Prostate gland (tissue), 2 donors: ENCODE results near the gene SIDT1. TPM values are rescaled to one million over a fixed set of nuclear protein-coding genes. Genes with fewer than 3 reads are reported as not detected.

Experiments
- DNase-seq: peaks from one replicate; pipeline ENCODE4 v3.0.0-alpha.2; 2019; ENCODE audit warnings: low spot score
- H3K27ac ChIP-seq, 2 donors: fragments of 200-600 bp; sonication (generic); 2 replicates each; pipeline ENCODE4 v1.5.1; 2017 to 2019
- H3K27me3 ChIP-seq: fragments of 200-600 bp; sonication (generic); replicated peaks from 2 replicates; pipeline ENCODE4 v1.5.1; 2019; ENCODE audit not compliant: insufficient read depth
- H3K36me3 ChIP-seq, 2 donors: fragments of 200-600 bp; sonication (generic); 1 replicate in 1 of 2; 2 replicates in 1 of 2; pipeline versions ENCODE4 v1.5.1 to v1.8.1; 2017 to 2019
- H3K4me1 ChIP-seq: fragments of 200-600 bp; sonication (generic); replicated peaks from 2 replicates; pipeline ENCODE4 v1.5.1; 2019
- H3K4me3 ChIP-seq, 2 donors: fragments of 200-600 bp; sonication (generic); 2 replicates each; pipeline ENCODE4 v1.5.1; 2017 to 2019
- H3K9me3 ChIP-seq: fragments of 200-600 bp; sonication (generic); 2 replicates; pipeline ENCODE4 v1.5.1; 2017
- CTCF ChIP-seq, 4 experiments: fragments of 200-600 bp in 2 of 4; fragments of 450-650 bp in 2 of 4; sonication (generic) in 2 of 4; IDR thresholded peaks; 1 replicate in 3 of 4; 2 replicates in 1 of 4; pipeline ENCODE4 v1.5.1; 2016 to 2019; ENCODE audit warnings: antibody characterized with exemption in 4 of 4, mild to moderate bottlenecking in 2 of 4, moderate library complexity in 2 of 4
- POLR2A ChIP-seq: fragments of 450-650 bp; IDR thresholded peaks from one replicate; pipeline ENCODE4 v1.6.1; 2016; ENCODE audit warnings: antibody characterized with exemption, mild to moderate bottlenecking
- POLR2AphosphoS5 ChIP-seq: sonication (generic); formaldehyde crosslinking; IDR thresholded peaks from one replicate; pipeline ENCODE4 v1.6.1; 2017; ENCODE audit warnings: antibody characterized with exemption
- WGBS: methylation state at CpG from one replicate; pipeline ENCODE4 v1.1.5; 2018; 5-methylcytosine and 5-hydroxymethylcytosine counted together
- intact Hi-C: fragments of 100-400 bp; cut with DNase I; formaldehyde crosslinking; loops from one replicate; pipeline ENCODE4 v1.14.2; 2022
- total RNA-seq, 2 donors: library from RNA; depleted of rRNA; stranded (reverse); fragments of >200 nt; gene quantifications; one replicate each; pipeline ENCODE4 v1.1.0, GENCODE V29; 2016

SIDT1 gene
- total RNA-seq, 2 donors from 2014 or later, result 19.9 to 31.2 TPM

GRCh38 chr3:113523241-113523640 lies 9.1 kb upstream of the SIDT1 start:
- Histone ChIP-seq H3K4me1 (no peaks in the 10 kb centered on the region), H3K4me3 (no peak overlapping the region), H3K9me3 (no peaks in the 10 kb centered on the region), H3K27me3 (no peaks in the 10 kb centered on the region), H3K27ac (peak overlapping the region in 1 of 2 donors; percentile 5), H3K36me3 (no peaks in the 10 kb centered on the region)
- 76% methylated on average over 3 of the region's 3 CpGs for WGBS
- TF ChIP-seq POLR2A (no peak), CTCF (IDR thresholded peaks at IDR 0.05) (no peak), POLR2AphosphoS5 (peak; percentile 8)
- intact Hi-C loops, result no loop called here
- no peak for DNase-seq

GRCh38 chr3:113532698-113533533 lies 561 bp downstream of the SIDT1 start:
- DNase-seq, result peak; percentile 26
- Histone ChIP-seq H3K36me3 (no peaks in the 10 kb centered on the region), H3K9me3 (no peaks in the 10 kb centered on the region), H3K4me1 (peaks cover 2% of the 10 kb centered on the region), H3K4me3 (peak overlapping the region; percentile 52 to 65), H3K27me3 (no peaks in the 10 kb centered on the region), H3K27ac (peak overlapping the region; percentile 71 to 81)
- intact Hi-C loops, result no loop called here
- no peak for TF ChIP-seq POLR2AphosphoS5
- TF ChIP-seq POLR2A, result no peak
- TF ChIP-seq CTCF (IDR thresholded peaks at IDR 0.05), result no peak
- under 1% methylated on average over 62 of the region's 66 CpGs for WGBS

- intact Hi-C loops, result no loop called here
- no peaks in the 10 kb centered on the region for H3K9me3 ChIP-seq
- H3K27me3 ChIP-seq, result no peaks in the 10 kb centered on the region
- H3K4me3 ChIP-seq, result peak overlapping the region; percentile 52 to 65
- peaks cover 2% of the 10 kb centered on the region for H3K4me1 ChIP-seq
- WGBS, result 46% methylated on average over 10 of the region's 10 CpGs
- no peaks in the 10 kb centered on the region for H3K36me3 ChIP-seq
- no peak for TF ChIP-seq POLR2A
- TF ChIP-seq POLR2AphosphoS5, result no peak
- no peak for TF ChIP-seq CTCF (IDR thresholded peaks at IDR 0.05)
- peak overlapping the region; percentile 71 to 81 for H3K27ac ChIP-seq
- no peak for DNase-seq
These were observed 1.2 kb downstream of the SIDT1 start for GRCh38 chr3:113533534-113533892.

- DNase-seq, result no peak
- Histone ChIP-seq H3K4me3 (peak overlapping the region in 1 of 2 donors; percentile 65), H3K27me3 (no peaks in the 10 kb centered on the region), H3K4me1 (peaks cover 2% of the 10 kb centered on the region), H3K36me3 (no peaks in the 10 kb centered on the region), H3K27ac (no peak overlapping the region), H3K9me3 (no peaks in the 10 kb centered on the region)
- intact Hi-C loops, result no loop called here
- TF ChIP-seq CTCF (IDR thresholded peaks at IDR 0.05) (no peak), POLR2A (no peak), POLR2AphosphoS5 (no peak)
- 88% methylated on average over 4 of the region's 4 CpGs for WGBS
These were observed 2.0 kb downstream of the SIDT1 start for GRCh38 chr3:113534365-113534764.

- intact Hi-C loops, result no loop called here
- no peaks in the 10 kb centered on the region for H3K27me3 ChIP-seq
- no peak for DNase-seq
- no peak overlapping the region for H3K4me3 ChIP-seq
- H3K27ac ChIP-seq, result peak overlapping the region in 1 of 2 donors; percentile 64
- TF ChIP-seq POLR2AphosphoS5, result no peak
- TF ChIP-seq POLR2A, result no peak
- TF ChIP-seq CTCF (IDR thresholded peaks at IDR 0.05), result no peak
- H3K9me3 ChIP-seq, result no peaks in the 10 kb centered on the region
- WGBS, result 86% methylated on average over 5 of the region's 5 CpGs
- H3K4me1 ChIP-seq, result peaks cover 2% of the 10 kb centered on the region
- H3K36me3 ChIP-seq, result no peaks in the 10 kb centered on the region
These were observed 3.5 kb downstream of the SIDT1 start for GRCh38 chr3:113535898-113536297.
